Ectodermal cell (in vitro differentiated cells): ENCODE measurements around the gene CPT1A. TPM values are rescaled to one million over a fixed set of nuclear protein-coding genes. Genes with fewer than 3 reads are reported as not detected.
A peak's percentile ranks its signal among the peaks of the same experiment; 100 is the strongest.
"Not testable (repeated sequence)": the region's sequence is repeated elsewhere in the genome, so short reads cannot be mapped to it uniquely, and the experiment has no call there.

ENCODE experiments used
- H3K27ac ChIP-seq: 2 replicates; pipeline ENCODE4 v1.7.0; 2013; ENCODE audit warnings: mild to moderate bottlenecking, low read depth, low read length; ENCODE audit not compliant: insufficient read depth, poor library complexity, severe bottlenecking
- H3K27me3 ChIP-seq: 2 replicates; pipeline ENCODE4 v1.7.0; 2013; ENCODE audit warnings: mild to moderate bottlenecking, low read length; ENCODE audit not compliant: insufficient read depth, control insufficient read depth, poor library complexity, severe bottlenecking
- H3K36me3 ChIP-seq: one replicate; pipeline ENCODE4 v1.7.0; 2013; ENCODE audit warnings: low read length; ENCODE audit not compliant: control insufficient read depth, insufficient read depth
- H3K4me1 ChIP-seq: one replicate; pipeline ENCODE4 v1.7.0; 2013; ENCODE audit warnings: low read length; ENCODE audit not compliant: control insufficient read depth, insufficient read depth
- H3K4me3 ChIP-seq: 2 replicates; pipeline ENCODE4 v1.7.0; 2013; ENCODE audit warnings: low read depth, low read length, control low read depth; ENCODE audit not compliant: insufficient read depth
- H3K9me3 ChIP-seq: 2 replicates; pipeline ENCODE4 v1.7.0; 2013; ENCODE audit warnings: mild to moderate bottlenecking, low read length, moderate library complexity; ENCODE audit not compliant: control insufficient read depth
- WGBS, 2 experiments: methylation state at CpG; one replicate each; pipeline ENCODE4 v1.1.7; 2013; ENCODE audit warnings: missing lambda C conversion rate in 2 of 2; 5-methylcytosine and 5-hydroxymethylcytosine counted together
- polyA plus RNA-seq, 4 experiments: library from polyadenylated mRNA; stranded (reverse); fragments of 50-300 nt; gene quantifications; one replicate each; pipeline ENCODE4 v1.2.3, GENCODE V29; 2013

The CPT1A gene
- 2.0 TPM for polyA plus RNA-seq (2013, experiment 1 of 4)
- polyA plus RNA-seq (2013, experiment 2 of 4): 1.9 TPM
- polyA plus RNA-seq (2013, experiment 3 of 4): 1.2 TPM
- 1.9 TPM for polyA plus RNA-seq (2013, experiment 4 of 4)

GRCh38 chr11:68841718-68842426 lies at the start of gene CPT1A:
CPT1A (minus strand) TSS chr11:68841916; CDS start chr11:68815474, 26,442 bp downstream.
- Histone ChIP-seq H3K27me3 (peaks cover 77% of the 10 kb centered on the region), H3K27ac (no peak within 1 kb of the TSS), H3K4me3 (peak within 1 kb of the TSS; percentile 29), H3K9me3 (no peaks in the 10 kb centered on the region), H3K4me1 (peaks cover 34% of the 10 kb centered on the region), H3K36me3 (no peaks in the 10 kb centered on the region)
- 8 to 9% methylated on average over 82 of the region's 82 CpGs for WGBS, 2 experiments

DNA sequence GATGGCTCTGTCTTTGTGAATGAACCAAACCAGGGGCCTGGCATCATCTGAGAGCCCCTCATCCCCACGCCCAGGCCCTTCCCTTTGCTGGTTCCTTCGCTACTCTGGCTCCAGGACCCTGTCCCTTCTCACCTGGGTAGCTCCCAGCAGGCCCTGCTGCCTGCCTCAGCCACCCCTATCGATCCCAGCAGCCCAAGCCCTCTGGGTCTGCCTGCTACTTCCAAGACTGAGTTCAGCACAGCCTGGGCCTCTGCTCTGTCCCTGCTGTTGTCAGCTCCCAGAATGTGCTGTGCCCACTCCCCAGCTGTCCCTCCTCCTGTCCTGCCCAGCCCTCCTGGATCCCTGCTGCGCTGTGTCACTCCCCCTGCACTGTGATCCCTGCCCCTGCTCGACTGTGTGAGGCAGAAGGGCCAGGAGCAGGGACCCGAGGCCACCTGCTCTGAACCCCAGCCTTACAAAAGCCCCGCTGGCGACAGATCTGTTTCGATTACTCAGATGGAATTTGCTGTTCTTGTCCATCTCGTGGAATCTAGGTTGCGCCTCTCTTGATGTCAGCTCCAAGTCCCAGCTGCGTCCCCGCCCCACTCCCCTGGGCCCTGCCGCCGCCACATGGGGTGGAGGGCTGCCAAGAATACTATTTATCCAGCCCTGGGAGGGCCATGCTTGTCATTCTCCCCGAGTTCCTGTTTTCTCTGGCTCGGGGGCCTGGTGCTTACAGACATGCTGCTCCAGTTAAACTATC lies 48.9 kb upstream of the CPT1A start:
- H3K27ac ChIP-seq: no peak overlapping the region
- H3K9me3 ChIP-seq: no peaks in the 10 kb centered on the region
- peaks cover 27% of the 10 kb centered on the region for H3K36me3 ChIP-seq
- H3K4me3 ChIP-seq: no peak overlapping the region
- no peaks in the 10 kb centered on the region for H3K4me1 ChIP-seq
- H3K27me3 ChIP-seq: no peaks in the 10 kb centered on the region
- 89 to 92% methylated on average over 17 of the region's 17 CpGs for WGBS, 2 experiments

- peaks cover 25% of the 10 kb centered on the region for H3K36me3 ChIP-seq
- no peak overlapping the region for H3K27ac ChIP-seq
- WGBS, 2 experiments: 67 to 68% methylated on average over 18 of the region's 18 CpGs
- H3K4me1 ChIP-seq: no peaks in the 10 kb centered on the region
- no peak overlapping the region for H3K4me3 ChIP-seq
- no peaks in the 10 kb centered on the region for H3K27me3 ChIP-seq
- no peaks in the 10 kb centered on the region for H3K9me3 ChIP-seq
Observed at GRCh38 chr11:68889948-68890446, 48.3 kb upstream of the CPT1A start.

GRCh38 chr11:68884827-68885226 lies 43.1 kb upstream of the CPT1A start:
- H3K27me3 ChIP-seq, H3K9me3 ChIP-seq, H3K36me3 ChIP-seq, H3K27ac ChIP-seq, H3K4me1 ChIP-seq, H3K4me3 ChIP-seq: not testable (repeated sequence)
- WGBS, 2 experiments: 90 to 92% methylated on average over 15 of the region's 15 CpGs

DNA sequence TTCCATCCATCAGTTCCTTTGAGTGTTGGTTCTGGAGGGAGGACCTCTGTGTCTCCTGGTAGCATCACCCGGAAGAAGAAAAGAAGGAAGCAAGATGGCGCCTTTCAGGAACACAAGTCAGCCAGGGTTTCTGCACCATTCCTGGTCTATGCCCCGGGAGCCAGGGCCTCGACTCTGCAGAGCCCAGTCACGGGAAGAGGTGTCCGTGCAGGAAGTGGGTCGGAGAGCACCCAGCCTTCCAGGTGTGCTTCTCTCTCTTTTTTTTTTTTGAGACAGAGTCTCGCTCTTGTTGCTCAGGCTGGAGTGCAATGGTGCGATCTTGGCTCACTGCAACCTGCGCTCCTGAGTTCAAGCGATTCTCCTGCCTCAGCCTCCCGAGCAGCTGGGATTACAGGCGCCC lies 40.7 kb upstream of the CPT1A start:
- H3K4me3 ChIP-seq: no peak overlapping the region
- H3K27me3 ChIP-seq: no peaks in the 10 kb centered on the region
- no peaks in the 10 kb centered on the region for H3K4me1 ChIP-seq
- H3K36me3 ChIP-seq: no peaks in the 10 kb centered on the region
- no peaks in the 10 kb centered on the region for H3K9me3 ChIP-seq
- no peak overlapping the region for H3K27ac ChIP-seq
- 87 to 88% methylated on average over 12 to 13 of the region's 13 CpGs for WGBS, 2 experiments

DNA sequence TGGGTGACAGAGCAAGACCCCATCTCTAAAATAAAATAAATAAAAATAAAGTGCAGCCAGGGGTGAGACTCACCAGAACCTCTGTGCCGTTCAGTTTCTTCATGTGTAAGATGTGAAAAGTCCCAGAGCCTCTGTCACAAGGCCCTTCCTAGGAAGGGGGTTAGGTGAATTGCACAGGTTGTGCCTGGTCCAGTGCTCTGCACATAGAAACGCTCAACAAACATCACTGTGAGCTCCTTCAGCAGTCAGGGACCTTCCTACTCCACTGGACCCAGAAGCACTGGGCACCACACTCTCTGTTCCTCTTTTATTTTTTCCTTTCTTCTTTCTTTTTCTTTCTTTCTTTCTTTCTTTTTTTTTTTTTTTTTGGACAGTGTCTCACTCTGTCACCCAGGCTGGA lies 39.6 kb upstream of the CPT1A start:
- 93 to 98% methylated on average over 2 of the region's 2 CpGs for WGBS, 2 experiments
- H3K27me3 ChIP-seq: no peaks in the 10 kb centered on the region
- no peaks in the 10 kb centered on the region for H3K4me1 ChIP-seq
- no peak overlapping the region for H3K4me3 ChIP-seq
- H3K27ac ChIP-seq: no peak overlapping the region
- no peaks in the 10 kb centered on the region for H3K9me3 ChIP-seq
- no peaks in the 10 kb centered on the region for H3K36me3 ChIP-seq

DNA sequence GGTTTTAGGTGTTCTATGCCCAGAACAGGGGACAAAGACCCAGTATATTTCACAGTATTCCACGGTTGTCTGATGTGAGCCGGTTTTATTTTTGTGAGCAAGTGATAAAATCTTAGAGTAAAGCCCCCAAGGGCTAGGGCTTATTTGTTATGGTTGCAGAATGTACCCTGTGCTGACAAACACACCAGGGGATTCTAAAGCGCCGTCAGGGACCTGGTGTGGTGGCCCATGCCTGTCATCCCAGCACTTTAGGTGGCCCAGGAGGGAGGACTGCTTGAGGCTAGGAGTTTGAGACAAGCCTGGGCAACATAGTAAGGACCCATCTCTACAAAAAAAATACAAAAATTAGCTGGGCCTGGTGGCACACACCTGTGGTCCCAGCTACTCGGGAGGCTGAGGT lies 39.1 kb upstream of the CPT1A start:
- H3K4me3 ChIP-seq: no peak overlapping the region
- 92 to 93% methylated on average over 5 of the region's 5 CpGs for WGBS, 2 experiments
- no peak overlapping the region for H3K27ac ChIP-seq
- H3K36me3 ChIP-seq: no peaks in the 10 kb centered on the region
- no peaks in the 10 kb centered on the region for H3K27me3 ChIP-seq
- no peaks in the 10 kb centered on the region for H3K9me3 ChIP-seq
- H3K4me1 ChIP-seq: no peaks in the 10 kb centered on the region

GRCh38 chr11:68878022-68878421 lies 36.3 kb upstream of the CPT1A start:
- Histone ChIP-seq H3K4me1 (no peaks in the 10 kb centered on the region), H3K27me3 (no peaks in the 10 kb centered on the region), H3K9me3 (no peaks in the 10 kb centered on the region), H3K36me3 (no peaks in the 10 kb centered on the region), H3K27ac (no peak overlapping the region), H3K4me3 (no peak overlapping the region)
- WGBS, 2 experiments: 94% methylated on average over 7 of the region's 7 CpGs

DNA sequence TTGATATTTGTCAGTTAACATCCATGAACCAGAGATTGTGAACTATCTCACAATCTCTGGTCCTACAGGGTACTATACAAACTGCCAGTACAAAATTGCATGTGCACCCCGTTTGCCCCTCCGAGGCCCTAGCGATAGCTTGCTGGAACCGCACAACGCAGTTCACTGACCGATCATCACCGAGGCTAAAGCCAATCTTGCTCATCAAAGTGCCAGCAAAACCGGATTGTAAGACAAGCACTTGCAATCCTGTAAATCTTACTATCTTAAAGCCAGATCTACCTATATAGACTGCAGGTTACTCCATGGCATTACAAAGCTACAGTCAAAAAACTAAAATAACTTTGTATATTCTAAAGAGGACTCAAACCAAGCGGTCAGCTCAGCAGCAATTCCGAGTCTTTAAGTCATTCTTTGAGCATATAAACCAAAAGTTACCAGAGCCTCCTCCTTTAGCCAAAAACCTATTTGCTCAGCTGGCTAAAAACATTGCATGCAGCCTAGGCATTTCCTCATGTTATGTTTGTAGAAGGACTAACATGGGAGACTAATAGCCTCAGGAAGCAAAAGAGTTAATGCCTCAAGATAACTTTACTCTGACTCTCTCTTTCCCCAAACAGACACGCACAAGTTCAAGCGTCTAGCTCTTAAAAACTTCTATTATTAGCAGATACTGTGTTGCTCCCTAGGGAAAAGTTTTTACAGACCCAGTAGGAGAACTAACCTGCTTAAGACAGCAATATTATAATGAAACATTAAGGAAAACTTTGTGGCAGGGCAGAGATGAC lies 30.7 kb upstream of the CPT1A start:
- Histone ChIP-seq H3K27me3 (no peaks in the 10 kb centered on the region), H3K27ac (no peak overlapping the region), H3K9me3 (no peaks in the 10 kb centered on the region), H3K4me3 (no peak overlapping the region), H3K4me1 (no peaks in the 10 kb centered on the region), H3K36me3 (no peaks in the 10 kb centered on the region)
- WGBS, 2 experiments: 88 to 89% methylated on average over 12 of the region's 12 CpGs

DNA sequence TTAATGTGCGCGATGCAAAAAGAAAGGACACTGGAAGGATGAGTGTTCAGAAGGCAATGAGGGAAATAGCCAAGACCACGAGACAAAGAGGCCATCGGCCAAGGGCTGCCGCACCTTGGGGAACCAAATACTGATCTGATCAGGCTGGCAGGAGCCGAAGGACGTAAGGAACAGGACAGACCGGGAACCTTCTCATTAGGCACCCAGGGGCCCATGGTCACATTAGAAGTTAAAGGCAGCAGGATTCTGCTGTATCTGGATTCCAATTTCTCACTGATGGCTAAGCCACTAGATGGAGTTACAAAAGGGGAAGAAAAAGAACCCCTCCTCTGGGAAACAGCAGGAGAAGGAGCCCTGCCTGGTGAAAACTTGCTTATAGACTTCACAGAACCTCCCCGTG lies 28.8 kb upstream of the CPT1A start:
- Histone ChIP-seq H3K36me3 (no peaks in the 10 kb centered on the region), H3K4me1 (no peaks in the 10 kb centered on the region), H3K27me3 (no peaks in the 10 kb centered on the region), H3K4me3 (no peak overlapping the region), H3K27ac (no peak overlapping the region), H3K9me3 (no peaks in the 10 kb centered on the region)
- 74 to 78% methylated on average over 9 of the region's 9 CpGs for WGBS, 2 experiments
